GM13976 (cell line): ENCODE results near the gene DCHS2.
A peak's percentile ranks its signal among the peaks of the same experiment; 100 is the strongest.

Experiments used
- DNase-seq: peaks from one replicate; pipeline ENCODE4 v3.0.0; 2012; ENCODE audit warnings: low spot score
- in situ Hi-C: fragments of 300-500 bp; cut with MboI; formaldehyde crosslinking; loops from one replicate; pipeline ENCODE4 v1.12.0; 2022; ENCODE audit warnings: low sequenced_read_pairs, mixed read lengths, inconsistent platforms; ENCODE audit not compliant: unreplicated experiment
- TF ChIP-seq, protein P1 (sequence below): IDR thresholded peaks from 2 replicates; pipeline ENCODE4 v1.5.1; 2012; ENCODE audit warnings: borderline replicate concordance, mild to moderate bottlenecking; ENCODE audit not compliant: insufficient read depth; ENCODE audit errors: extremely low read depth, missing control alignments, control extremely low read depth

DCHS2 gene

GRCh38 chr4:154492288-154492687, 689 bp upstream of the DCHS2 start:
- TF ChIP-seq, protein P1, sequence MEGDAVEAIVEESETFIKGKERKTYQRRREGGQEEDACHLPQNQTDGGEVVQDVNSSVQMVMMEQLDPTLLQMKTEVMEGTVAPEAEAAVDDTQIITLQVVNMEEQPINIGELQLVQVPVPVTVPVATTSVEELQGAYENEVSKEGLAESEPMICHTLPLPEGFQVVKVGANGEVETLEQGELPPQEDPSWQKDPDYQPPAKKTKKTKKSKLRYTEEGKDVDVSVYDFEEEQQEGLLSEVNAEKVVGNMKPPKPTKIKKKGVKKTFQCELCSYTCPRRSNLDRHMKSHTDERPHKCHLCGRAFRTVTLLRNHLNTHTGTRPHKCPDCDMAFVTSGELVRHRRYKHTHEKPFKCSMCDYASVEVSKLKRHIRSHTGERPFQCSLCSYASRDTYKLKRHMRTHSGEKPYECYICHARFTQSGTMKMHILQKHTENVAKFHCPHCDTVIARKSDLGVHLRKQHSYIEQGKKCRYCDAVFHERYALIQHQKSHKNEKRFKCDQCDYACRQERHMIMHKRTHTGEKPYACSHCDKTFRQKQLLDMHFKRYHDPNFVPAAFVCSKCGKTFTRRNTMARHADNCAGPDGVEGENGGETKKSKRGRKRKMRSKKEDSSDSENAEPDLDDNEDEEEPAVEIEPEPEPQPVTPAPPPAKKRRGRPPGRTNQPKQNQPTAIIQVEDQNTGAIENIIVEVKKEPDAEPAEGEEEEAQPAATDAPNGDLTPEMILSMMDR, result no peak
- DNase-seq, result no peak
- in situ Hi-C loops, result no loop called here

DNA sequence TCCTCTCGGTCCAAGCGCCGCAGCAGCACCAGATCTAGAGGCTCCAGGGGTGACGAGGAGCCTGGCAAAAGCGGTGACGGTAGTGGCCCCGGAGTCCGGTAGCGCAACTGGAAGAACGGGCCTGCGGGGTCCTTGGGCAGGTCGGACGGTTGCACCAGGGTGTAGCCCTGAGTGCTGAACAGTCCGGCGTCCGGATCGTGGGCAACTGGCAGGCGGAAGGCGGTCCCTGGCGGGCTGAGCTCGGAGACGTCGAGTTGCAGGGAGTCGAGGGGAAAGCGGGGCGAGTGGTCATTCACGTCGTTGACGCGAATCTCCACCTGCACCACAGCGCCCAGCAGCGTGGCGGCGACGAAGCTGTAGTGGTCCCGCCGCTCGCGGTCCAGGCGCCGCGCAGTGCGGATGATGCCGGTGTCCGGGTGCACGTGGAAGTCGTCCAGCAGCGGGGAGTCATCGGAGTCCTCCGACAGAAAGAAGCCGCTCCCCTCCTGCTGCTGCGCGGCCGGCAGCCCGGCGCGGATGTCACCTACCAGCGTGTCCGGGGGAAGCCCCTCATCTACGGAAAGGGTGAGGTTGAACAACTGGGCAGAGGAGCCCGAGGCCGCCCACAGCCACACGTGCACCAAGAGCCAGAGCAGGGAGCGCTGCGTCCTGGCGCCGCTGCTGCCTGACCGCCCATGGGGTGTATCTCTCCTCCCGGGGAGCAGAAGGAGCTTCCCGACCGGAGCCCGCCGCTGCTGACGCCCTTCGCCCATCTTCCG, 837 bp downstream of the DCHS2 start:
- in situ Hi-C loops, result no loop called here
- TF ChIP-seq, protein P1, result no peak
- peak; percentile 67 for DNase-seq

GRCh38 chr4:154490234-154490582, 1.4 kb downstream of the DCHS2 start:
- DNase-seq, result no peak
- in situ Hi-C loops, result no loop called here
- TF ChIP-seq, protein P1, result no peak

- TF ChIP-seq, protein P1, result no peak
- peak; percentile 25 for DNase-seq
- in situ Hi-C loops, result no loop called here
Observed at GRCh38 chr4:154489558-154490233, 1.9 kb downstream of the DCHS2 start.

GRCh38 chr4:154487145-154487544, 4.5 kb downstream of the DCHS2 start:
- TF ChIP-seq, protein P1, result no peak
- in situ Hi-C loops, result no loop called here
- DNase-seq, result no peak

GRCh38 chr4:154485127-154485773, 6.3 kb downstream of the DCHS2 start:
- in situ Hi-C loops, result no loop called here
- peak; percentile 32 for DNase-seq
- TF ChIP-seq, protein P1, result no peak
